Brain pericyte (primary cell): ENCODE results near the gene AFG1L.
A peak's percentile ranks its signal among the peaks of the same experiment; 100 is the strongest.
"Not testable (repeated sequence)": the region's sequence is repeated elsewhere in the genome, so short reads cannot be mapped to it uniquely, and the experiment has no call there.

ENCODE experiments used
- DNase-seq: peaks from one replicate; pipeline ENCODE4 v3.0.0-alpha.2; 2012; ENCODE audit warnings: low read depth, low spot score

The AFG1L gene

GRCh38 chr6:108518714-108519576, 224.1 kb downstream of the AFG1L start:
- no peak for DNase-seq

GRCh38 chr6:108521616-108522107, 226.8 kb downstream of the AFG1L start:
- DNase-seq, result no peak

- DNase-seq, result no peak
Observed at GRCh38 chr6:108523697-108524096, 228.8 kb downstream of the AFG1L start.

- no peak for DNase-seq
Observed at GRCh38 chr6:108524528-108525248, 229.8 kb downstream of the AFG1L start.

DNA sequence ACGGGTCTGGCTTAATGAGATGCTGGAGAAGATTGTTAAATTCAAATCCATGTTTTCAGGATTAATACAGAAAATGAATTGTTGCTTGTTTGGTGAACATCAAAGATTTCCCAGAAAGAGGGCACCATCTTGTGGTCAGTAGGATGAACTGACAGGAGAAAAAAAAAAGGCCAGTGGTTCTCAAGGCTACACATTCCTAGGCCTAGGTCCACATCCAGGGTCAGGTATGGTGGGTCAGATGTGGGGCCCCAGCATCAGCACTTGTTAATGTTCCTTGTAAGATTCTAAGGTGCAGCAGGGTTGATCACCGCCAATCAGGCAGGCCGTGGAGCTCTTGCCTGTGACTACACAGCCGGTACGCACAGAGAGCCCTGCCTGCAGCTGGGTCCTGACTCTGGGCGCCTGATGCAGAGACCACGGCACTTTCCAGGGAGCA, 231.9 kb downstream of the AFG1L start:
- DNase-seq, result no peak

DNA sequence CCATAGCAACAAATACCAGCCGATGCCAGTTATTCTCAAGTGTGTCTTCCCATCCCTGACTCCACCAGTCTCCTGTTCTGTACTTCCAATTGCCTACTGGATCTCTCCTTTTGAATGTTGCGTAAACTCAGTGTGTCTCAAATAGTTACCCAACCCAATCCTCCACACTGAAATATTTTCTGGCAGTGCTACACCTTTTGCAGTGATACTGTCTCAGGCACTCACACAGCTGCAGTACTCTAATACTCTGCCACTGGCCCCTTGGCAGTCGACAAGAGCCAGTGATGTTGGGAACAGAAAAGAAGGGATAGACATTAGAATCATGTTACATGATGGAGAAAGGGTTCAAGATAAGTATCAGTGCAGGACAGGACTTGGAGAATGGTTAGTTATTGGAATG, 234.0 kb downstream of the AFG1L start:
- DNase-seq, result no peak

DNA sequence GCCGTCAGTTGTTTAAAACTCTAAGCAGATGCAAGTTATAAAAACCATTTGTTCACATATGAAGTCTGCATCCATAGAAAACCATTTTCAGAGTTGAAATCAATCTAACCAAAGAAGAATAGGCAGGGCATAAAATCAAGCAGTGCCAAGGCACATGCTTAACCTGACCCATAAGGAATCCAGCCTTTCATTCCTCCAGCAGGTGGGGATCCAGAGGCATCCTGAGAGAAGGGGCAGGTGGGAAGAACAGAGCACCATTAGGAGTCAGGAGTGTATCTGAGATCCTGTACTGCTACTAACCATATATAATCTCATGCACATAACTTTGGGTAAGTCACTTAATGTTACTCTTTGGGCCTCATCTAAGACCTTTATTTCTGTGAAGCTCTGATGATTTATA, 236.5 kb downstream of the AFG1L start:
- DNase-seq, result no peak

GRCh38 chr6:108535114-108535742, 240.4 kb downstream of the AFG1L start:
- DNase-seq, result no peak

DNA sequence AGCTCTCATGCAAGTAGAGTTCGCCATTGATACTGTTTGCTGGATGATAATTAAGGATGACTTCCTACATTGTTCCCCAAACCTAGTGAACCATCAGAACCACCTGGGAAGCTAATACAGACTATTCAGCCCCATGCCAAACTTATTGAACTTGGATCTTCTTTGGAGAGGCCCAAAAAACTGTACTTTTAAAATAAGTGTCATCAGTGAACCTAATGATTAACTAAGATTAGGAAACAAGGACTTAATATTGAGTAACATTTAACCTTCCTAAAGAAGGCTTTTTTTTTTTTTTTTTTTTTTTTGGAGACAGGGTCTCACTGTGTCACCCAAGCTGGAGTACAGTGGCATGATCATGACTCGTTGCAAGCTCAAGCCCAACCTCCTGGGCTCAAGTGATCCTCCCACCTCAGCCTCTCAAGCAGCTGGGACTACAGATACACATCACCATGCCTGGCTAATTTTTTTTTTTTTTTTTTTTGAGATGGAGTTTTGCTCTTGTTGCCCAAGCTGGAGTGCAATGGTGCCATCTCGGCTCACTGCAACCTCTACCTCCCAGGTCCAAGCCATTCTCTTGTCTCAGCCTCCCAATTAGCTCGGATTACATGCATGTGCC, 241.2 kb downstream of the AFG1L start:
- not testable (repeated sequence) for DNase-seq

- DNase-seq, result peak; percentile 40
Observed at GRCh38 chr6:108541843-108542759, 247.2 kb downstream of the AFG1L start.

- no peak for DNase-seq
Observed at GRCh38 chr6:108543175-108543940, 248.5 kb downstream of the AFG1L start.

- DNase-seq, result no peak
Observed at GRCh38 chr6:108544606-108545005, 249.8 kb downstream of the AFG1L start.

GRCh38 chr6:108546079-108547049, 251.5 kb downstream of the AFG1L start:
- no peak for DNase-seq

DNA sequence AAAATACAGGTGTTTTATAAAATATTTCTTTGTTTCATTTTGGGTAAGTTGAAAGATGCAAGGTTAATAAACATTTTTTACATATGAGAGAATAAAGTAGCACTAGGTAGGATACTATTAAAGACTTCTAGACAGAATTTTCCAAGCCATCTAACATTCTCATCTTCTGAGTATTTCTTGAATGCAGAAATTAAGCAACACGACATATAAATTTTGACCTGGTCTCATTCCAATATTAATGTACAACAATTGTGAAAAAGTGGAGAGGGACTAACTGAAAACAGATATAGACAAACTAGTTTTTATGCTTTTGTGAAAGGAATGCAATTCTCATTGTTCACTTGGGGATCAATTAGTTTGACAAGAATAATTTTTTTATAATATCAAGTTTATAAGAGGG, 254.4 kb downstream of the AFG1L start:
- no peak for DNase-seq

DNA sequence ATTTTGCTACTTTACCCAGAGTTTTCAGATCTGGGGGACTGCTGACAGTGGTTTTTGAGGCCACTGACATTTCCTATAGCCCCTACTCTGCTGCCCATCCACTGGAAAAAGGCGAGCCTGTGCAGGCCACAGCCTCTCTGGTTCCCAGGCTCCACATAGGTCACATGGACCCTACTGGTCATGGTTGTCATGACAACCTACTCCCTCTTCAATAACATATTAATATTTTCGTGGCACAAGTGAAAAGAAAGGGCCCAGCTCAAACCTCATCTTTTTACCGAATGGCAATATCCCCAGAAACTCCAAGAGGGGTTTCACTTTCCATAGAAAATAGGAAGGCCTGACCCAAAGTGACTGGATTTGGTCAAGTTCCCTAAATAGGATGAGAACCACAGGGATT, 254.9 kb downstream of the AFG1L start:
- no peak for DNase-seq

DNA sequence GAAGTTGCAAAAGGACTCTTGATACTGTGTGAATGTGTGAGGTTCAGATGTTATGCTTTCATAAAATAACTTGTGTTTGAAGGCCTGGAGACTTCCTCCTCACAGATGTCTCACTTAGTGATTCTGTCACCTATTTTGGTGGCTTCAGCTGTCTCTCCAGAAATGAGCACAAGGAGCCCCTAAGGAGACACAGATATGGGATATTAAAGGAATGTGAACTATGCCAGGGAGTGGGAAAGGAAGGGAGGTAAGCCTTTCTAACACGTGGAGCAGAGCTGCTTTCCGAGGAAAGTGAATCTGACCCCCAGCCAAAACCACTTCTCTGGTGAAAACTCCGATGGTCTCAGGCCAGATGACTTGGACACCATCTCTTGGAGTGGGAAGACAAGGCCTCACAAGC, 255.4 kb downstream of the AFG1L start:
- DNase-seq, result no peak

- no peak for DNase-seq
Observed at GRCh38 chr6:108555399-108556052, 260.7 kb downstream of the AFG1L start.

DNA sequence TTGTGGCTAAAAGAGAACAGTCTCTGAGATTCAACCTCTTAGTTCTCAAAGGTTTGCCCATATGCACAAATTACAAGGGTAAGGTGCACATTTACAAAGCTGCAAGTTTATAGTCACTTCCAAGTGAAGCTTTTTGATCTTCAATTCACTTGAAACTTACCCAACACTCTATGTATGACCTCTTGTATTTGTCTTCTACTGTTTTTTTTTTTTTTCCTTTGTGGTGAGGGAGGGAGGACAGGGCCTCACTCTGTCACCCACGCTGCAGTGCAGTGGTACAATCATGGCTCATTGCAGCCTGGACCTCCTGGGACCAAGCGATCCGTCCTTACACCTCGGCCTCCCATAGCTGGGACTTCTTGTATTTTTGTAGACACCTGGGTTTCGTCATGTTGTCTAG, 261.4 kb downstream of the AFG1L start:
- DNase-seq, result no peak
